ENCODE measurements around the gene CARMIL3. TPM values are rescaled to one million over a fixed set of nuclear protein-coding genes. Genes with fewer than 3 reads are reported as not detected.

Gene CARMIL3
- total RNA-seq, 1 experiment from 2014 or later, result 0.71 TPM

DNA sequence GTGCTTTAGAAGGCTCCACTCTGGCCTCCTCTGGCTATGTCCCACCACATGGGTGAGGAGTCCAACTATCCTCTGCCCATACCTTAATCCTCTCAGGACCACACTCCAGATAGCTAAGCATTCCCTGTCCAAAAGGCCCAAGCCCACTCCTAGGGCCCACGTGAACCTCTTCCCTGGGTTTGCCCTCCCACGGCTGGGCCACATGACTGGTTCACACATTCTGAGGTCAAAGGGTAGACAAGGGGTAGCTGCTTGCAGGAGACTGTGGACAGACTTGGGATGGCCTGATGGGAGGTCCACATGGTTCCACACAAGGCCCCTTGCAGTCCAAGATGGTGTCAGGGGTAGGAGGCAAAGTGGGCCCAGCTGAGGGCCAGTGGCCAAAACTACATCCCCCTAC is 36.3 kb downstream of the CARMIL3 start:
- ChIA-PET RAD21 (ENCODE audit: low non-redundant PET in 1 of 2, low total read pairs in 2 of 2, uncharacterized antibody in 2 of 2, unreplicated experiment in 2 of 2) (interaction anchor here in 1 of 2 experiments (1.3 kb wide), 1 partner anchor 30 kb away, joined by 3 read pairs; no protein-coding TSS in a partner anchor), POLR2A (no interaction called here), CTCF (interaction anchor here (6.3 kb wide), 1 partner anchor 31 kb away, joined by 149 read pairs; no protein-coding TSS in a partner anchor)
- Histone ChIP-seq H3K79me2 (ENCODE audit: insufficient read depth, low read length) (no peaks in the 10 kb centered on the region), H3K9me2 (ENCODE audit: insufficient read depth) (no peaks in the 10 kb centered on the region), H3K36me3 (ENCODE audit: control insufficient read depth in 1 of 2, insufficient read depth in 2 of 2, low read length in 2 of 2) (no peaks in the 10 kb centered on the region), H3K27me3 (ENCODE audit: insufficient read depth, low read length) (no peaks in the 10 kb centered on the region), H3K4me2 (ENCODE audit: low read length) (no peak overlapping the region), H4K20me1 (ENCODE audit: insufficient read depth) (no peaks in the 10 kb centered on the region), H3K9ac (ENCODE audit: low read length) (no peak overlapping the region), H3K4me3 (replicated peaks in 1 of 2; ENCODE audit: low read depth in 1 of 2, low read length in 2 of 2) (no peak overlapping the region), H3K4me1 (ENCODE audit: control insufficient read depth in 1 of 2, insufficient read depth in 2 of 2, low read length in 2 of 2) (peaks cover 2% of the 10 kb centered on the region in 2 experiments), H3K27ac (ENCODE audit: low read depth, low read length) (no peak overlapping the region), H2AFZ (ENCODE audit: low read depth, low read length, poor library complexity, severe bottlenecking) (no peak overlapping the region), H3K9me3 (ENCODE audit: control insufficient read depth in 1 of 2, insufficient read depth in 1 of 2, low read depth in 1 of 2, low read length in 2 of 2) (no peaks in the 10 kb centered on the region)
- TF ChIP-seq SRF (IDR thresholded peaks at IDR 0.05; ENCODE audit: low read depth), result no peak
- TF ChIP-seq RAD21 (IDR thresholded peaks at IDR 0.05; ENCODE audit: low read depth), result no peak
- ATAC-seq (no peak), DNase-seq (ENCODE audit: low read depth, low spot score) (no peak)
- no TSS peak for BruUV-seq (replicated peaks)
- intact Hi-C loops (cut with micrococcal nuclease), result no loop called here

DNA sequence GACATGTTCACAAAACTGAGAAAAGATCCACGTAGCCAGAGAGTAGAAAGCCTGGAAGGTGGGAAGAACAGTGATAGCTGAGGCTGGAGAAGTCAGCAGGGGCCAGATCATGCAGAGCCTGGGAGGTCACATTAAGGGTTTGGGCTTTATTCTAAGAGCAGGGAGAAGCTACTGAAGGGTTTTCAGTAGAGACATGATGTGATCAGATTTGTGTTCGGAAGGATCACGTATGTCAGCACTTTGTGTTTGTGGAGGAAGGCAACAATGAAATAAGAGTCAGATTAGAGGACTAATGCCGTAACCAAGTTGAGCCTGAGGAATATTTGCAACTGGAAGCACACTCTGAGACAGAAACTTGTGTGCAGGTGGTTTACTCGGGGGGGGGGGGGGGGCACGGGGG is 38.1 kb downstream of the CARMIL3 start:
- no peak overlapping the region for H3K9ac ChIP-seq (ENCODE audit: low read length)
- no TSS peak for BruUV-seq (replicated peaks)
- no peak for DNase-seq (ENCODE audit: low read depth, low spot score)
- RAD21 ChIA-PET (ENCODE audit: low non-redundant PET in 1 of 2, low total read pairs in 2 of 2, uncharacterized antibody in 2 of 2, unreplicated experiment in 2 of 2), result interaction anchor here (2.9 to 4.6 kb wide), 2 partner anchors 32 kb away, joined by 29 to 35 read pairs; no protein-coding TSS in a partner anchor
- no peaks in the 10 kb centered on the region for H3K9me3 ChIP-seq (ENCODE audit: control insufficient read depth in 1 of 2, insufficient read depth in 1 of 2, low read depth in 1 of 2, low read length in 2 of 2)
- H3K4me1 ChIP-seq (ENCODE audit: control insufficient read depth in 1 of 2, insufficient read depth in 2 of 2, low read length in 2 of 2), result peaks cover 9 to 13% of the 10 kb centered on the region in 2 experiments
- intact Hi-C loops (cut with micrococcal nuclease), result loop anchor here (1.0 to 10.0 kb wide), 2 partner anchors 32 to 105 kb away; partner anchors contain the start of gene DHRS4L2
- H3K9me2 ChIP-seq (ENCODE audit: insufficient read depth), result no peaks in the 10 kb centered on the region
- no peak overlapping the region for H3K4me2 ChIP-seq (ENCODE audit: low read length)
- peaks cover 3% of the 10 kb centered on the region; the same call in 1 of the 2 replicates for H3K79me2 ChIP-seq (ENCODE audit: insufficient read depth, low read length)
- H3K36me3 ChIP-seq (ENCODE audit: control insufficient read depth in 1 of 2, insufficient read depth in 2 of 2, low read length in 2 of 2), result no peaks in the 10 kb centered on the region
- no peak for ATAC-seq
- H3K27ac ChIP-seq (ENCODE audit: low read depth, low read length), result no peak overlapping the region
- CTCF ChIA-PET, result interaction anchor here (1.0 to 6.3 kb wide), 7 partner anchors 9 to 71 kb away, joined by 3 to 149 read pairs (median 9); partner anchors contain the start of genes DCAF11, IRF9, NRL and RNF31
- no peak overlapping the region for H3K4me3 ChIP-seq (replicated peaks in 1 of 2; ENCODE audit: low read depth in 1 of 2, low read length in 2 of 2)
- no peak overlapping the region for H2AFZ ChIP-seq (ENCODE audit: low read depth, low read length, poor library complexity, severe bottlenecking)
- H4K20me1 ChIP-seq (ENCODE audit: insufficient read depth), result no peaks in the 10 kb centered on the region
- no peaks in the 10 kb centered on the region for H3K27me3 ChIP-seq (ENCODE audit: insufficient read depth, low read length)
- POLR2A ChIA-PET, result interaction anchor here (1.2 to 4.5 kb wide), 2 partner anchors 25 to 32 kb away, joined by 3 to 38 read pairs; partner anchors contain the start of genes DCAF11 and NRL
- TF ChIP-seq TCF7L2 (IDR thresholded peaks at IDR 0.05; ENCODE audit: borderline replicate concordance, extremely low read depth, insufficient read depth, insufficient read length), result no peak
- TF ChIP-seq POLR2AphosphoS5 (IDR thresholded peaks at IDR 0.05; ENCODE audit: low read depth, low read length), result no peak
- TF ChIP-seq, protein P1, sequence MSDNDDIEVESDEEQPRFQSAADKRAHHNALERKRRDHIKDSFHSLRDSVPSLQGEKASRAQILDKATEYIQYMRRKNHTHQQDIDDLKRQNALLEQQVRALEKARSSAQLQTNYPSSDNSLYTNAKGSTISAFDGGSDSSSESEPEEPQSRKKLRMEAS (IDR thresholded peaks at IDR 0.05), result no peak
- no peak for TF ChIP-seq ELF1 (IDR thresholded peaks at IDR 0.05; ENCODE audit: borderline replicate concordance, low read depth)
- TF ChIP-seq YY1 (IDR thresholded peaks at IDR 0.05; ENCODE audit: extremely low read depth, insufficient replicate concordance, low read depth, low read length), result no peak
- TF ChIP-seq SIN3A (IDR thresholded peaks at IDR 0.05; ENCODE audit: low read depth), result no peak
- no peak for TF ChIP-seq REST (IDR thresholded peaks at IDR 0.05; ENCODE audit: low read depth)
- no peak for TF ChIP-seq FOSL1 (IDR thresholded peaks at IDR 0.05; ENCODE audit: low read depth)
- TF ChIP-seq EZH2phosphoT487 (IDR thresholded peaks at IDR 0.05; ENCODE audit: borderline replicate concordance), result no peak
- TF ChIP-seq CBX3 (IDR thresholded peaks at IDR 0.05; ENCODE audit: low read depth), result no peak
- no peak for TF ChIP-seq CEBPB (IDR thresholded peaks at IDR 0.05; ENCODE audit: low read depth)
- no peak for TF ChIP-seq SRF (IDR thresholded peaks at IDR 0.05; ENCODE audit: low read depth)
- no peak for TF ChIP-seq RAD21 (IDR thresholded peaks at IDR 0.05; ENCODE audit: low read depth)
- no peak for TF ChIP-seq CTCF (IDR thresholded peaks at IDR 0.05 in 2 of 3, conservative IDR thresholded peaks at IDR 0.05 in 1 of 3; ENCODE audit: borderline replicate concordance in 1 of 3, insufficient read depth in 1 of 3, low read depth in 2 of 3, low read length in 2 of 3)

Data from HCT116 (cell line).